GM19438 (cell line): ENCODE results near the gene LRMDA.
"Not testable (repeated sequence)": the region's sequence is repeated elsewhere in the genome, so short reads cannot be mapped to it uniquely, and the experiment has no call there.

Source experiments
- ATAC-seq: cut with Tn5 transposase; IDR thresholded peaks from one replicate; pipeline ENCODE4 v1.9.1; 2021; ENCODE audit warnings: low read depth; ENCODE audit not compliant: unreplicated experiment

The LRMDA gene

GRCh38 chr10:75762431-75762802, 331.0 kb downstream of the LRMDA start:
- ATAC-seq = no peak

- no peak for ATAC-seq
These were observed 332.2 kb downstream of the LRMDA start for GRCh38 chr10:75763652-75764051.

GRCh38 chr10:75764974-75765788, 333.8 kb downstream of the LRMDA start:
- no peak for ATAC-seq

GRCh38 chr10:75765789-75766096, 334.3 kb downstream of the LRMDA start:
- no peak for ATAC-seq

- ATAC-seq = no peak
These were observed 334.7 kb downstream of the LRMDA start for GRCh38 chr10:75766106-75766505.

- not testable (repeated sequence) for ATAC-seq
These were observed 335.3 kb downstream of the LRMDA start for GRCh38 chr10:75766752-75767151.

GRCh38 chr10:75770626-75771081, 339.2 kb downstream of the LRMDA start:
- ATAC-seq = no peak

GRCh38 chr10:75771606-75772005, 340.2 kb downstream of the LRMDA start:
- ATAC-seq = no peak

GRCh38 chr10:75772153-75772887, 340.9 kb downstream of the LRMDA start:
- peak; percentile 77 for ATAC-seq

- ATAC-seq = no peak
These were observed 341.9 kb downstream of the LRMDA start for GRCh38 chr10:75773231-75773780.

- no peak for ATAC-seq
These were observed 342.7 kb downstream of the LRMDA start for GRCh38 chr10:75773813-75774782.

GRCh38 chr10:75774783-75775490, 343.5 kb downstream of the LRMDA start:
- ATAC-seq = no peak

- no peak for ATAC-seq
These were observed 345.5 kb downstream of the LRMDA start for GRCh38 chr10:75776738-75777504.

- ATAC-seq = no peak
These were observed 347.2 kb downstream of the LRMDA start for GRCh38 chr10:75778665-75779064.

GRCh38 chr10:75779276-75779675, 347.9 kb downstream of the LRMDA start:
- ATAC-seq = no peak

GRCh38 chr10:75782463-75783248, 351.2 kb downstream of the LRMDA start:
- no peak for ATAC-seq

GRCh38 chr10:75788394-75789205, 357.2 kb downstream of the LRMDA start:
- ATAC-seq = no peak

- no peak for ATAC-seq
These were observed 362.4 kb downstream of the LRMDA start for GRCh38 chr10:75793848-75794247.
